ENCODE results near the gene CORIN. TPM values are rescaled to one million over a fixed set of nuclear protein-coding genes. Genes with fewer than 3 reads are reported as not detected.
A peak's percentile ranks its signal among the peaks of the same experiment; 100 is the strongest.
"Not testable (repeated sequence)": the region's sequence is repeated elsewhere in the genome, so short reads cannot be mapped to it uniquely, and the experiment has no call there.

The CORIN gene
- total and polyA plus RNA-seq, 2 experiments from 2014 or later: not detected

- TF ChIP-seq ZNF462 (CRISPR knock-in tag; IDR thresholded peaks at IDR 0.05): no peak
- no peak for TF ChIP-seq ZNF331 (CRISPR knock-in tag; IDR thresholded peaks at IDR 0.05; ENCODE audit: low read depth)
- no peak for TF ChIP-seq REST (IDR thresholded peaks at IDR 0.05; ENCODE audit: unreplicated experiment)
- TF ChIP-seq ETS1 (IDR thresholded peaks at IDR 0.05): no peak
- TF ChIP-seq STAT1 (IDR thresholded peaks at IDR 0.05; ENCODE audit: unreplicated experiment): no peak
- no peak for TF ChIP-seq POLR2AphosphoS5 (IDR thresholded peaks at IDR 0.05; ENCODE audit: low read depth)
- TF ChIP-seq JUNB (IDR thresholded peaks at IDR 0.05; ENCODE audit: unreplicated experiment): no peak
- TF ChIP-seq EZH2phosphoT487 (IDR thresholded peaks at IDR 0.05; ENCODE audit: unreplicated experiment): no peak
Observed at GRCh38 chr4:47771020-47771419, 66.8 kb downstream of the CORIN start (continued).

- peak; percentile 41 for DNase-seq (ENCODE audit: low spot score)
- H3K36me3 Mint-ChIP-seq (ENCODE audit: low read depth); H3K4me2 ChIP-seq; H3K9me2 ChIP-seq (ENCODE audit: insufficient read depth); H3K9me3 Mint-ChIP-seq; H3K4me3 ChIP-seq; H3K27me3 ChIP-seq (ENCODE audit: insufficient read depth); H3K36me3 ChIP-seq (ENCODE audit: insufficient read depth); H3K27me3 Mint-ChIP-seq (ENCODE audit: insufficient read depth, low read depth, poor library complexity); H3K79me2 ChIP-seq (replicated peaks; ENCODE audit: insufficient read depth); ATAC-seq; H4K20me1 ChIP-seq (replicated peaks; ENCODE audit: insufficient read depth); H3K27ac ChIP-seq (ENCODE audit: low read depth); H3K4me1 ChIP-seq (ENCODE audit: insufficient read depth); H3F3A ChIP-seq (replicated peaks; ENCODE audit: low read depth); H3K4me3 Mint-ChIP-seq: not testable (repeated sequence)
- H3K4me1 Mint-ChIP-seq: peaks cover 20% of the 10 kb centered on the region
- H2AFZ ChIP-seq: peak overlapping the region; percentile 33; the same call in 1 of the 2 replicates
- peak overlapping the region; percentile 35 for H3K27ac Mint-ChIP-seq
Observed at GRCh38 chr4:47767956-47768355, 69.9 kb downstream of the CORIN start.

Data from GM23338 (cell line).